Thyroid gland (tissue), 4 donors: Measurements from ENCODE around the gene EGR1.

Experiments used
- POLR2A ChIP-seq, 2 donors: fragments of 450-650 bp; IDR thresholded peaks; one replicate each; pipeline ENCODE4 v1.6.1; 2017; ENCODE audit warnings: antibody characterized with exemption in 2 of 2, mild to moderate bottlenecking in 2 of 2, moderate library complexity in 1 of 2
- TF ChIP-seq, protein P1 (sequence below), 6 experiments: fragments of 200-600 bp in 3 of 6; fragments of 450-650 bp in 3 of 6; sonication (generic) in 3 of 6; IDR thresholded peaks; one replicate each; pipeline ENCODE4 v1.5.1; 2016 to 2019; ENCODE audit warnings: antibody characterized with exemption in 6 of 6, mild to moderate bottlenecking in 2 of 6, inconsistent platforms in 1 of 6, moderate library complexity in 1 of 6

DNA sequence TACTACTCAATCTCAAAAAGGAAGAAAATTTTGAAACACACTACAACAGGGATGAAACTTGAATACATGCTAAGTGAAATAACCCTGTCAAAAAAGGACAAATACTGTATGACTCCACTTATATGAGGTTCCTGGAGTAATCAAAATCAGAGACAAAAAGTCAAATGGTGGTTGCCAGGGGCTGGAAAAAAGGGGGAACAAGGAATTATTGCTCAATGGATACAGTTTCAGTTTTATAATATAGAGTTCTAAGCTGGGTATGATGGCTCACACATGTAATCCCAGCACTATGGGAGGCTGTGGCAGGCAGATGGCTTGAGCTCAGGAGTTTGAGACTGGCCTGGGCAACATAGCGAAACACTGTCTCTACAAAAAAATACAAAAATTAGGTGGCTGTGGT is 48.7 kb downstream of the EGR1 start:
- TF ChIP-seq POLR2A (IDR thresholded peaks at IDR 0.05): no peak
- TF ChIP-seq, protein P1, sequence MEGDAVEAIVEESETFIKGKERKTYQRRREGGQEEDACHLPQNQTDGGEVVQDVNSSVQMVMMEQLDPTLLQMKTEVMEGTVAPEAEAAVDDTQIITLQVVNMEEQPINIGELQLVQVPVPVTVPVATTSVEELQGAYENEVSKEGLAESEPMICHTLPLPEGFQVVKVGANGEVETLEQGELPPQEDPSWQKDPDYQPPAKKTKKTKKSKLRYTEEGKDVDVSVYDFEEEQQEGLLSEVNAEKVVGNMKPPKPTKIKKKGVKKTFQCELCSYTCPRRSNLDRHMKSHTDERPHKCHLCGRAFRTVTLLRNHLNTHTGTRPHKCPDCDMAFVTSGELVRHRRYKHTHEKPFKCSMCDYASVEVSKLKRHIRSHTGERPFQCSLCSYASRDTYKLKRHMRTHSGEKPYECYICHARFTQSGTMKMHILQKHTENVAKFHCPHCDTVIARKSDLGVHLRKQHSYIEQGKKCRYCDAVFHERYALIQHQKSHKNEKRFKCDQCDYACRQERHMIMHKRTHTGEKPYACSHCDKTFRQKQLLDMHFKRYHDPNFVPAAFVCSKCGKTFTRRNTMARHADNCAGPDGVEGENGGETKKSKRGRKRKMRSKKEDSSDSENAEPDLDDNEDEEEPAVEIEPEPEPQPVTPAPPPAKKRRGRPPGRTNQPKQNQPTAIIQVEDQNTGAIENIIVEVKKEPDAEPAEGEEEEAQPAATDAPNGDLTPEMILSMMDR (IDR thresholded peaks at IDR 0.05): no peak
